AG04450 (cell line): Measurements from ENCODE around the gene HNRNPA3. TPM values are rescaled to one million over a fixed set of nuclear protein-coding genes. Genes with fewer than 3 reads are reported as not detected.
A peak's percentile ranks its signal among the peaks of the same experiment; 100 is the strongest.
"Not testable (repeated sequence)": the region's sequence is repeated elsewhere in the genome, so short reads cannot be mapped to it uniquely, and the experiment has no call there.

Experiments used
- CTCF ChIA-PET: fragments of 300-600, 350-600 bp; formaldehyde crosslinking; extraction: SDS; loops from one replicate; lab custom pipeline; 2022; ENCODE audit warnings: antibody characterized with exemption, inconsistent platforms; lab: Charles Lee
- POLR2A ChIA-PET: fragments of 350-600 bp; formaldehyde crosslinking; extraction: SDS; loops from one replicate; lab custom pipeline; 2021; ENCODE audit warnings: antibody characterized with exemption, inconsistent platforms; lab: Yijun Ruan, JAX
- DNase-seq: peaks from one replicate; pipeline ENCODE4 v3.0.0-alpha.2; 2011; ENCODE audit warnings: low read depth, low spot score
- H3K27ac ChIP-seq: one replicate; pipeline ENCODE4 v1.5.1; 2012; ENCODE audit warnings: low read depth, low read length, control low read depth
- H3K27me3 ChIP-seq: one replicate; pipeline ENCODE4 v1.6.0; 2012; ENCODE audit warnings: low read length; ENCODE audit not compliant: control insufficient read depth, insufficient read depth
- H3K4me3 ChIP-seq: 2 replicates; pipeline ENCODE4 v1.5.1; 2011; ENCODE audit warnings: mild to moderate bottlenecking, low read depth, low read length, control low read depth
- H3K9me3 ChIP-seq: 2 replicates; pipeline ENCODE4 v1.5.1; 2012; ENCODE audit warnings: low read length; ENCODE audit not compliant: control insufficient read depth, insufficient read depth
- CTCF ChIP-seq: IDR thresholded peaks from 2 replicates; pipeline ENCODE4 v1.5.1; 2011; ENCODE audit warnings: low read depth, low read length, control low read depth, inconsistent platforms
- polyA plus RNA-seq: library from polyadenylated mRNA; depleted of rRNA; stranded (reverse); fragments of >200 nt; gene quantifications from 2 replicates; pipeline ENCODE4 v1.2.3, GENCODE V29; 2011

The HNRNPA3 gene
- polyA plus RNA-seq, 1 experiment = 177 TPM

DNA sequence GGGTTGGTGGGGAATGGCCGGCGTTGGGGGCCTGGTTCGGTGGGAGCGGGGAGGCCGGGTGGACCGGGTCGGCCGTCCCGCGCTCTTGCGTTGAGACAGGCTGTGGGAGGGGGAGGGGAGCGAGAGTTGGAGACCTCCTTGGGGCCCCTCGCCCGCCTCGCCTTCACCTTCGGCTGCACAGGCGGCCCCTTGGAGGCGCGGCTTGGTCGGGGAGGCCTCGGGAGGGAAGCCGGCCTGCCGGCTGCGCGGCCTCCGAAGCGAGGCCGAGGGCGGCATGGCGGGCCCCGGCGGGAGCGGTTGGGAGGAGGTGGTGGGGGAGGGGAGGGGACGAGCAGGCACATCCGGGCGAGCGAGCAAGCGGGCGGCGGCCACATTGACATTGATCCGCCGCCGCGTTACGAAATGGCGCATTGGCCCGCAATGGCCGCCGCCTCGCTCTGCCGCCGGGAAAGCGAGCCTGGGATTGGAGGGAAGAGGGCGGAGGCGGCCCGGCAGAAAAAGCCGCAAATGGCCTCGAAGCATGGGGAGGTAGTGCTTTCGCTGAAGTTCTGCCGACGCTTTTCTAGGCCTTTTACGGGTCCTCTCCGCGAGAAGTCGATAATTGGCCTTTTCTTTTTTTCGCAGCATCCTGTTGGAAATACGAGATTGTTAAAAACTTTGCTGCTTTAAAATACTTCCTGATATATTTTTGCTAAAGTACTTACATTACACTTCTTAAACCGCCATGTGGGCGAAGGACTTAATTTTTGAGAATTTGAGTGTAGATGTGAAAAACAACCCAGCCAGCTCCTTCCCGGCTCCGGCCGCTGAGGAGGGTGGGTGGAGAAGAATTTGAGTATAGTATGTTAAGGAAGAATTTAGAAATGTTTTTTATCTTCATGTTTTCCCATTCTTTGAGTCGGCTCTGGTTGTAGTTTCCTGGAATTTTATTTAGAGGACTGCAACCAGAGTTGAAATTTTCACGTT lies 580 bp downstream of the HNRNPA3 start:
- Histone ChIP-seq H3K27me3 (no peaks in the 10 kb centered on the region), H3K9me3 (no peaks in the 10 kb centered on the region), H3K4me3 (peak overlapping the region; percentile 80), H3K27ac (peak overlapping the region; percentile 90)
- TF ChIP-seq CTCF = no peak
- DNase-seq = peak; percentile 83
- CTCF ChIA-PET = interaction anchor here (0.6 to 2.5 kb wide), 3 partner anchors 15 to 64 kb away, joined by 3 to 9 read pairs (median 3); no protein-coding TSS in a partner anchor
- POLR2A ChIA-PET = interaction anchor here (0.6 to 1.7 kb wide), 9 partner anchors 8 to 52 kb away, joined by 3 to 11 read pairs (median 5); partner anchors contain the start of gene NFE2L2

GRCh38 chr2:177217247-177217843 lies 4.8 kb downstream of the HNRNPA3 start:
- Histone ChIP-seq H3K9me3 (no peaks in the 10 kb centered on the region), H3K27ac (no peak overlapping the region), H3K27me3 (no peaks in the 10 kb centered on the region), H3K4me3 (no peak overlapping the region)
- ChIA-PET CTCF (interaction anchor here (2.0 kb wide), 1 partner anchor 53 kb away, joined by 5 read pairs; no protein-coding TSS in a partner anchor), POLR2A (interaction anchor here (0.6 kb wide), 1 partner anchor 28 kb away, joined by 4 read pairs; no protein-coding TSS in a partner anchor)
- no peak for TF ChIP-seq CTCF
- DNase-seq = no peak

DNA sequence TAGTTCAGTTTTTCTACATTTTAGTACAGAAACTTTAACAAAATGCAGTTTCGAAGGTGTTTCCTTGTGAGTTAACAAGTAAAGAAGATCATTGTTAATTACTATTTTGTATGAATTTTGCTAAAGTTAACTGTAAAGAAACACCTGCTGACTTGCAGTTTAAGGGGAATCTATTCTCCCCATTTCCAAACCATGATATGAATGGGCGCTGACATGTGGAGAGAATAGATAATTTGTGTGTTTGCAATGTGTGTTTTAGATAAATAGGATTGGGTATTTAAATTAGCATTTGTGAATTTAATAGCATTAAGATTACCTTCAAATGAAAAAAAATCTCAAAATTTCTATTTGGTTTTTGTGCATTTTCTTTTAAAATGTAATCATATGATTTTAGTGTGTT lies 7.2 kb downstream of the HNRNPA3 start:
- CTCF ChIA-PET, H3K9me3 ChIP-seq, H3K27ac ChIP-seq, H3K4me3 ChIP-seq, DNase-seq, H3K27me3 ChIP-seq: not testable (repeated sequence)
- POLR2A ChIA-PET = interaction anchor here (0.7 kb wide), 1 partner anchor 70 kb away, joined by 3 read pairs; no protein-coding TSS in a partner anchor

DNA sequence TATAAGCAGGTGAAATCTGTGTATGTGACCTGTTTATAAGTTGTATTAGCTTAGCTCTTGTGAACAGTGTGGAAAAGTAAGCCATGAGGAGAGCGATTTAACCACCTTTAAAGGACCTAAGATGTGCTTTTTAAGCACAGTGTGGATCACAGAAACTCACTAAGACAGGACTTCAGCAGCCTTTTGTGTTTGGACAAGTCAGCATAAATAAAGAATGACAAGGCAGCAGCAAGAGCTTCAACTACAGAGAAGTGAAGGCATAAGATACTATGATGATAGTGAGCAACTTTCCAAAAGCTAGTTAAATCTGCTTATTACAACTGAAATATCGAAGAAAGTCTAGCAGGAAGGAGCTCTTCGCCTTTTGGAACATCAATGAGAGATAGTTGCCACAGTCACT lies 8.9 kb downstream of the HNRNPA3 start:
- H3K4me3 ChIP-seq = no peak overlapping the region
- H3K9me3 ChIP-seq = no peaks in the 10 kb centered on the region
- ChIA-PET CTCF (interaction anchor here (1.9 kb wide), 1 partner anchor 57 kb away, joined by 10 read pairs; no protein-coding TSS in a partner anchor), POLR2A (interaction anchor here (0.6 to 1.4 kb wide), 2 partner anchors 9 to 57 kb away, joined by 3 read pairs; partner anchors contain the start of gene HNRNPA3)
- no peaks in the 10 kb centered on the region for H3K27me3 ChIP-seq
- no peak for TF ChIP-seq CTCF
- DNase-seq = no peak
- H3K27ac ChIP-seq = no peak overlapping the region

DNA sequence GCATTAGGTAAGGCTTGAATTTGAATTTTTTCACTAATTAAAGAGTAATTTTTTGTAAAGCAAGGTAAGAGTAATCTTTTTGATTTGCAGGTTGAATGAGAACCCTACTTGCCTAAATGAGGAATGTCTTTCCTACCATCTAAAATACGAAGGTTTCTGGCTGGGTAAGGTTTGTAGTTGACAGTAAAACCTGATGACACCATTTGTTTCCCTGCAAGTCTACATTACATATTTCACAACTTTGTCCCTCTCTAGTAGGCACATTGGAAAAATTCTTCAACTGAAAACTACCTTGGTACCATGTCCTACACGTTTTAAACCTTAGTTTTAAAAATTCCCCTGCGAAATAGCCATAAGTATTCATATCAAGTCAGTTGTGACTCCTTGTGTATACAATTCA lies 9.4 kb downstream of the HNRNPA3 start:
- no peak for TF ChIP-seq CTCF
- POLR2A ChIA-PET = interaction anchor here (1.4 kb wide), 1 partner anchor 10 kb away, joined by 3 read pairs; the partner anchor contains the start of gene HNRNPA3
- no peak overlapping the region for H3K4me3 ChIP-seq
- DNase-seq = no peak
- H3K27me3 ChIP-seq = no peaks in the 10 kb centered on the region
- H3K9me3 ChIP-seq = no peaks in the 10 kb centered on the region
- CTCF ChIA-PET = interaction anchor here (1.9 kb wide), 1 partner anchor 57 kb away, joined by 10 read pairs; no protein-coding TSS in a partner anchor
- no peak overlapping the region for H3K27ac ChIP-seq

- H3K27ac ChIP-seq, H3K9me3 ChIP-seq, DNase-seq, H3K4me3 ChIP-seq, H3K27me3 ChIP-seq, CTCF ChIA-PET, POLR2A ChIA-PET: not testable (repeated sequence)
These were observed 10.8 kb downstream of the HNRNPA3 start for GRCh38 chr2:177223436-177223835.
